ENCODE data around the gene KLF14.

- TF ChIP-seq CTCF (IDR thresholded peaks at IDR 0.05): no peak
- no peak for TF ChIP-seq POLR2AphosphoS5 (IDR thresholded peaks at IDR 0.05)
These were observed 47.3 kb upstream of the KLF14 start for GRCh38 chr7:130781346-130781745.

Measured in suprapubic skin (tissue), 3 donors.